NCI-H774 (cell line): ENCODE data around the gene GGT1.
"Not testable (repeated sequence)": the region's sequence is repeated elsewhere in the genome, so short reads cannot be mapped to it uniquely, and the experiment has no call there.

Experiments
- DNase-seq: peaks from one replicate; lab custom pipeline; 2025; lab: John Stamatoyannopoulos, UW

GGT1 gene

GRCh38 chr22:24642307-24642706, 39.3 kb downstream of the GGT1 start:
- not testable (repeated sequence) for DNase-seq

DNA sequence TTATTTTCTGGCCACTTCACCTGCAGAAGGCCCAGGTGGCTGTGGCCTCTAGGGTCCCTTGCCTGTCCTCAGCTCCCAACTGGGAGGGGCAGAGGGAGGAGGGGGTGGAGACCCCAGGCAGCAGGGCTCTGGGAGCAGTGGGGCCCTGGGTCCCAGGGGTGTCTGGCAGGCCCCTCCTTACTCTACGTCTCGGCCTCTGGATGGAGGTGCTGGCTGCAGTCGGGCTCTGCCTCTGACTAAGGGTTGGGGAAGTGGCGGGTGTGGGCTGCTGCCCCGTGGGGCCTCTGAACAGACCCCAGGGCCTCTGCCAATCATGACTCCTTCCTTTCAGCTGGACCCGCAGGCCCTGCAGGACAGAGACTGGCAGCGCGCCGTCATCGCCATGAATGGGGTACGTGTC, 41.4 kb downstream of the GGT1 start:
- not testable (repeated sequence) for DNase-seq

DNA sequence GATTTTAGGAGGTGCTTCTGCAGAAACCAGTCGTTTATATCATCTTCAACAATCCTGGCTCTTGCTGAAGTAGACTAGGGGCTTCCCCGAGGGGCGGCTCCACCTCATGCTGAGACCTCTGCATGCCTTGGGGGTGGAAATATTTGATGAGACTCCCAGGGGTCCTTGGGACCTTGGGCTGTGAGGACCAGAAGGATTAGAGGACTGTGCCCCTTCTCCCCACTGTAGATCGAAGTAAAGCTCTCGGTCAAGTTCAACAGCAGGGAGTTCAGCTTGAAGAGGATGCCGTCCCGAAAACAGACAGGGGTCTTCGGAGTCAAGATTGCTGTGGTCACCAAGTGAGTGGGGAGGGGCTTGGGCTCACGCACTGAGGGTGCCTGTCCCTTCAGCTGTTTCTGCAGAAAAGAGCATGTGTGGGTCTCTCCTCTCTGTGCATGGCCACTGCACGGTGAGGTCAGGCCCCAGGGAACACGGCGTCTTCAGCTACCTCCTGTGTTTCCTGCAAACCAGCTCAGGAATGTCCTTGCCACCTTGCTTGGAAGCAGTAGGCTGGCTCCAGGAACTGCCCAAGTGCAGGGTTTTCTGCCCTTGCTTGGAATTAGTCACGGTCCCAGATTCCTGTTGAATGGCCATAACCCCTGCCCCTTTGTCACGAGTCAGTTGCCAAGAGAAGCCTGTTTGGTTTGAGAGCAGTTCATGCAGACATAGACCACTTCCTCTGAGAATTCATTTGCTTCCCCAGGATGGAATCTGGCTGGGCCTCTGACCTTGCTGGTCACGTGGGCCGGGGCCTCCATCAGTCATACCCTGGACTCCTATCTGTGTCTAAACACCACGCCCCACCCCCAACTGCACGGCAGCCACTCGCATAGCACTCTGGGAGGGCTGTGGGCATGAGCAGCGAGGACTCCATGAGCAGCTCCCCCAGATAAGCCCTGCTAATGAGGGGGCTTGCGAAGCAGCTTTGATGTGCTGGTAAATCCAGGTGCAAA, 42.7 kb downstream of the GGT1 start:
- DNase-seq: not testable (repeated sequence)

DNA sequence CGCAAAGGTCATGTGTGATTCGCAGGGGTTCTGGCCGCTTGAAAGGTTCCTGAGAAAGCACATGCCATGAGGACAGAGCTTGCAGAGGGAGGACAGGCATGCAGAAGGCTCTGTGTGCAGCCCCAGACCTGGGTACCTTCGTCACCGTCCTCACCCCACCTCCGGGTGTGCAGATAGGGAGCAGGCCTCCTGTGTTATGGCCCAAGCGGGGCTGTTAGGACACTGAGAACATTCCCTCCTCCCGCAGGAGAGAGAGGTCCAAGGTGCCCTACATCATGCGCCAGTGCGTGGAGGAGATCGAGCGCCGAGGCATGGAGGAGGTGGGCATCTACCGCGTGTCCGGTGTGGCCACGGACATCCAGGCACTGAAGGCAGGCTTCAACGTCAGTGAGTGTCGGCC, 43.8 kb downstream of the GGT1 start:
- not testable (repeated sequence) for DNase-seq

- DNase-seq: not testable (repeated sequence)
These were observed 46.4 kb downstream of the GGT1 start for GRCh38 chr22:24649371-24649770.

- DNase-seq: not testable (repeated sequence)
These were observed 47.9 kb downstream of the GGT1 start for GRCh38 chr22:24650884-24651283.

GRCh38 chr22:24665395-24665794, 62.4 kb downstream of the GGT1 start:
- not testable (repeated sequence) for DNase-seq

DNA sequence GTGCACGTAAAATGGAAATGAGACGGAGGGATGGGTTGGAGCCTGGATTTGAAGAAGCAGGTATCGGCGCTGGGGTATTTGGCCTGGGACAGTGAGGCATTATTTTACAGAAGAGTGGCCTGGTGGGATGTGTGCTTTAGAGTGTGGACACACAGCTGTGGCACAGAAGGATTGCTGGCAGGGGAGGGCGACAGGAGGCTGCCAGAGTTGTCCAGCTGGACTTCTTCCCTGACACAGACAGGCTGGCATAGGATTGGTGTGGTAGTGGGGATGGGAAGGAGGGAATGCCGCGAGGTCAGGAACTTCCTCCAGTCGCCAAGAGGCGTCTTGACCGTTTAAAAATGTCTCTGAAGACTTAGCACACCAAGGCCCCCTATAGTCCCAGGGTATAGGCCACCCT, 64.9 kb downstream of the GGT1 start:
- not testable (repeated sequence) for DNase-seq

GRCh38 chr22:24672532-24672931, 69.5 kb downstream of the GGT1 start:
- not testable (repeated sequence) for DNase-seq
